AG04450 (cell line): ENCODE data around the gene C5orf46. TPM values are rescaled to one million over a fixed set of nuclear protein-coding genes. Genes with fewer than 3 reads are reported as not detected.

Experiments
- CTCF ChIA-PET: fragments of 300-600, 350-600 bp; formaldehyde crosslinking; extraction: SDS; loops from one replicate; lab custom pipeline; 2022; ENCODE audit warnings: antibody characterized with exemption, inconsistent platforms; lab: Charles Lee
- POLR2A ChIA-PET: fragments of 350-600 bp; formaldehyde crosslinking; extraction: SDS; loops from one replicate; lab custom pipeline; 2021; ENCODE audit warnings: antibody characterized with exemption, inconsistent platforms; lab: Yijun Ruan, JAX
- DNase-seq: peaks from one replicate; pipeline ENCODE4 v3.0.0-alpha.2; 2011; ENCODE audit warnings: low read depth, low spot score
- H3K27ac ChIP-seq: one replicate; pipeline ENCODE4 v1.5.1; 2012; ENCODE audit warnings: low read depth, low read length, control low read depth
- H3K27me3 ChIP-seq: one replicate; pipeline ENCODE4 v1.6.0; 2012; ENCODE audit warnings: low read length; ENCODE audit not compliant: control insufficient read depth, insufficient read depth
- H3K4me3 ChIP-seq: 2 replicates; pipeline ENCODE4 v1.5.1; 2011; ENCODE audit warnings: mild to moderate bottlenecking, low read depth, low read length, control low read depth
- H3K9me3 ChIP-seq: 2 replicates; pipeline ENCODE4 v1.5.1; 2012; ENCODE audit warnings: low read length; ENCODE audit not compliant: control insufficient read depth, insufficient read depth
- CTCF ChIP-seq: IDR thresholded peaks from 2 replicates; pipeline ENCODE4 v1.5.1; 2011; ENCODE audit warnings: low read depth, low read length, control low read depth, inconsistent platforms
- polyA plus RNA-seq: library from polyadenylated mRNA; depleted of rRNA; stranded (reverse); fragments of >200 nt; gene quantifications from 2 replicates; pipeline ENCODE4 v1.2.3, GENCODE V29; 2011

C5orf46 gene
- polyA plus RNA-seq, 1 experiment = not detected

DNA sequence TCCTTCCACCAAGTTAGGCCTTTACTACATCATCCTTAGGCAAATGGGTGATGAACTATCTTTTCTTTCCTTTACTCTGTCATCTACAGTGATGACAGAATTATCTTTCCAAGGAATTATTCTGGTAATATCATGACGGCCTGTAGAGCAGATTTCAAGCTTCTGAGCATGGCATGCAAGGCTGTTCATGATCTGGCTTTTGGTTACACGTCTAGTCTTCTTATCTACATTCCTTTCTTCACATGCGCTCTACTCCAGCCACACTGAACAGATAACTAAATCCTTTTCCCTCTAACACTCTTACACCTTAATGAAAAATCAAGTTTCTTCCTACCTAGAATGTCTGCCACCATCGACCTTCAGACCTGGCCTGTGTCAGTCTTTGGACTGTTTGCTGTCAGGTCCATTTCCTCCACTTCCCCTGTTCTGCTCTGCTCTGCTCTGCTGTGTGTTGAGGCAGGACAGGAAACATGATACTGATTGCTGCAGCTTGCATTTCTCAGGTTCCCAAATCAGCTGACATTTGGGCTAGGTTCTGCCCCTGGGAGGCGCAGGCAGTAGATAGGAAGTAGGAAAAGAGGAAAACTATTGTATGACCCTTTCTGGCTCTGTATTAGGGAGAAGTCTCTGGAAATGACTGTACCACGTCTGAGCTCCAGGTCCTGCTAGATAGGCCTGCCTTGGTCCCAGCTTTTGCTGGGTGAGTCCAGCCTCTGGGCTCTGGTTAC is 23.6 kb downstream of the C5orf46 start:
- no peak overlapping the region for H3K4me3 ChIP-seq
- ChIA-PET POLR2A (no interaction called here), CTCF (interaction anchor here (0.8 to 1.6 kb wide), 3 partner anchors 25 to 848 kb away, joined by 3 to 8 read pairs (median 7); no protein-coding TSS in a partner anchor)
- H3K9me3 ChIP-seq = no peaks in the 10 kb centered on the region
- no peaks in the 10 kb centered on the region for H3K27me3 ChIP-seq
- no peak for DNase-seq
- no peak for TF ChIP-seq CTCF
- H3K27ac ChIP-seq = no peak overlapping the region

GRCh38 chr5:147880487-147880886 is 25.9 kb downstream of the C5orf46 start:
- ChIA-PET CTCF (interaction anchor here (1.3 kb wide), 1 partner anchor 23 kb away, joined by 6 read pairs; no protein-coding TSS in a partner anchor), POLR2A (no interaction called here)
- H3K27ac ChIP-seq = no peak overlapping the region
- TF ChIP-seq CTCF = no peak
- no peaks in the 10 kb centered on the region for H3K9me3 ChIP-seq
- no peaks in the 10 kb centered on the region for H3K27me3 ChIP-seq
- H3K4me3 ChIP-seq = no peak overlapping the region
- no peak for DNase-seq

- POLR2A ChIA-PET = no interaction called here
These were observed 26.6 kb downstream of the C5orf46 start for GRCh38 chr5:147879784-147880183.

DNA sequence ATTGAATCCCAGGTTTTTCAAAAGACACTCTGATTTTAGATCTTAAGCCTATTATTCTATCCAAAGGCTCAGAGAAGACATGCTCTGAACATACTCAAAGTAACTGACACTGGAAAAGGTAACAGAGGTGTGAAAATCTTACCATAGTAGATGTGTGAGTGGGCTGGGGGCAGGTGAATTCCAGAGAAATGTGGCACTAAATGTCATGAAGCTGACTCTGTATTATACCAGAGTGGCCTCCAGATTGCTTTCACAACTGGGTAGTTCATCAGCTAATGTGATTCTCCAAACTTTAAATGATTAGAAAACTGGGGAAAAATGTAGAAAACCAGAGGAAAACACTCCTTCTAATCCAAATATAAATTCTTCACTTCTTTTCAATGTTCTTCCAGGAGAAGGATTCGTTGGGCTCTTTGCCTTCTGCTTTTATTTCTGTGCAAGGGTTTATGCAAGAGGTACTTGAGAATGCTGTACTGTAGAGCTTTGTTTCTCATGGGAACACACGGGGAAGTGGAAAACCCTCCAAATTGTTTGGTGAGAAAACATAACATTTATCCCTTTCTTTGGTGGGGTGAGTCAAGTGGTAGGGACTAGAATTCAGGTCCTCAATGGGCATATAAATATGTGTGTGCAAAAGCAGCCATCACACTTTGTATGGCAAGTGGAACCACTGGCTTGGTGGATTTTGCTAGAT is 28.1 kb downstream of the C5orf46 start, which contains the start of gene SCGB3A2:
Gene SCGB3A2, plus strand, starts transcription at position 646 of the 694 bp plus-strand sequence. CDS start 93 bp downstream, outside the sequence.
- no peak for DNase-seq
- no peaks in the 10 kb centered on the region for H3K27me3 ChIP-seq
- no peaks in the 10 kb centered on the region for H3K9me3 ChIP-seq
- ChIA-PET CTCF (no interaction called here), POLR2A (no interaction called here)
- TF ChIP-seq CTCF = no peak
- H3K27ac ChIP-seq = no peak within 1 kb of the TSS
- no peak within 1 kb of the TSS for H3K4me3 ChIP-seq

More at GRCh38 chr5:147879784-147880183, 26.6 kb downstream of the C5orf46 start:
- TF ChIP-seq CTCF = no peak
- CTCF ChIA-PET = no interaction called here
- no peaks in the 10 kb centered on the region for H3K27me3 ChIP-seq
- DNase-seq = no peak
- H3K4me3 ChIP-seq = no peak overlapping the region
- H3K9me3 ChIP-seq = no peaks in the 10 kb centered on the region
- no peak overlapping the region for H3K27ac ChIP-seq

DNA sequence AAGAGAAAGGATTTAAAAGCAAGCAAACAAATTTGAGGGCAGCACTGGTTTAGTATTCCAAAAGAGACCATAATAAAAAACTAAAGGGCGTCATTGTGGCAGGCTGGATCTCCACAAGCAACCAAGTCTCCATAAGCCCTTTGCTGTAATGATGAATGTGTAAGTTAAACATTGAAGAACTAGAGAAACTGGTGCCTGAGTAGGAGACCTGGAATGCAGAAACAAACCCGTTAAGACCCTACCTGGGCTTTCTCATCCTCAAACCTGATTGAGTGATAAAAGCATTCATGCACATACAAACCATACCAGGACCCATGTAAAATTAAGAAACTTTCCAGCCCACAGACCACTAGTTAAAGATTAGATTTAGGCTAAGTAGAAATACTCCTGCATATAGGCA is 29.7 kb downstream of the C5orf46 start:
- no peak for TF ChIP-seq CTCF
- Histone ChIP-seq H3K4me3 (no peak overlapping the region), H3K27ac (no peak overlapping the region), H3K27me3 (no peaks in the 10 kb centered on the region), H3K9me3 (no peaks in the 10 kb centered on the region)
- ChIA-PET CTCF (no interaction called here), POLR2A (no interaction called here)
- no peak for DNase-seq
